Heart left ventricle (tissue), 16 donors: ENCODE results near the gene GRIN3B. TPM values are rescaled to one million over a fixed set of nuclear protein-coding genes. Genes with fewer than 3 reads are reported as not detected.

Source experiments
- ATAC-seq, 4 donors: fragments of 200-7000 bp; cut with Tn5 transposase; one replicate each; pipeline ENCODE4 v1.9.1; 2020 to 2022; ENCODE audit warnings: moderate library complexity in 4 of 4, mild to moderate bottlenecking in 3 of 4, moderate number of reproducible peaks in 1 of 4
- DNase-seq, 5 donors: peaks; one replicate each; pipeline ENCODE4 v3.0.0-alpha.2; 2020
- H3K27ac ChIP-seq, 12 donors: fragments of 200-600 bp; sonication (generic) in 4 of 12; one replicate each; pipeline versions ENCODE4 v1.5.0 to v1.8.0; 2016 to 2022; ENCODE audit warnings: mild to moderate bottlenecking in 2 of 12
- H3K27me3 ChIP-seq, 9 donors: fragments of 200-600 bp; sonication (generic) in 2 of 9; one replicate each; pipeline versions ENCODE4 v1.5.1 to v1.8.0; 2016 to 2022; ENCODE audit warnings: mild to moderate bottlenecking in 3 of 9
- H3K36me3 ChIP-seq, 9 donors: fragments of 200-600 bp; sonication (generic) in 2 of 9; one replicate each; pipeline versions ENCODE4 v1.5.0 to v1.8.0; 2018 to 2022; ENCODE audit warnings: mild to moderate bottlenecking in 2 of 9
- H3K4me1 ChIP-seq, 12 donors: fragments of 200-600 bp; sonication (generic) in 4 of 12; one replicate each; pipeline versions ENCODE4 v1.5.0 to v1.8.0; 2016 to 2022; ENCODE audit warnings: mild to moderate bottlenecking in 3 of 12
- H3K4me3 ChIP-seq, 12 donors: fragments of 200-600 bp; sonication (generic) in 4 of 12; one replicate each; pipeline versions ENCODE4 v1.5.0 to v1.8.0; 2017 to 2022; ENCODE audit warnings: mild to moderate bottlenecking in 9 of 12, moderate library complexity in 4 of 12
- H3K9me3 ChIP-seq, 12 donors: fragments of 200-600 bp; sonication (generic) in 4 of 12; one replicate each; pipeline versions ENCODE4 v1.5.0 to v1.8.0; 2016 to 2022; ENCODE audit warnings: mild to moderate bottlenecking in 1 of 12
- CTCF ChIP-seq, 12 donors: fragments of 200-600 bp; sonication (generic) in 4 of 12; IDR thresholded peaks; one replicate each; pipeline versions ENCODE4 v1.5.0 to v1.8.0; 2018 to 2022; ENCODE audit warnings: antibody characterized with exemption in 12 of 12, mild to moderate bottlenecking in 5 of 12
- POLR2A ChIP-seq, 2 donors: fragments of 450-650 bp; IDR thresholded peaks; one replicate each; pipeline ENCODE4 v1.6.1; 2017; ENCODE audit warnings: antibody characterized with exemption in 2 of 2, mild to moderate bottlenecking in 2 of 2, moderate library complexity in 2 of 2
- WGBS, 4 donors: extraction: QIAGEN DNeasy Blood & Tissue Kit in 2 of 4; methylation state at CpG; one replicate each; pipeline versions ENCODE4 v1.1.5 to v1.1.7; 2013 to 2018; 5-methylcytosine and 5-hydroxymethylcytosine counted together
- intact Hi-C, 10 donors: fragments of 100-400 bp; cut with DNase I; formaldehyde crosslinking; loops; one replicate each; pipeline versions ENCODE4 v1.11.1 to v1.14.2; 2022
- polyA plus RNA-seq, 2 donors: library from polyadenylated mRNA; stranded (reverse); fragments of 200-250 nt; gene quantifications; one replicate each; pipeline ENCODE4 v1.2.3, GENCODE V29; 2013
- total RNA-seq, 9 donors: library from RNA; depleted of rRNA in 2 of 9; stranded (reverse); fragments of >200 nt in 2 of 9; fragmentation: NEBNext Ultra II Directional in 3 of 9; extraction: Animal tissue kit (Norgen Biotek cat#: 25700) in 3 of 9; gene quantifications; one replicate each; pipeline versions ENCODE4 v1.1.0 to v1.2.4, GENCODE V29; 2016 to 2023
- donor health status: ischemic (EF 13 %, LVEDD 7.1; RV severe dilation, severe dysfunction).
- donor health status: healthy with polysubstance abuse.
- donor health status: DM: no; HTN: yes; CAD: no.
- donor health status: DM: no; HTN: no; CAD: no.
- donor health status: ischemic (EF 25% LVEDD 6.9; RV normal size, moderate dysfunction).
- donor health status: ischemic (EF 25% LVEDD 5.7; RV mildly dilated, moderate dysfunction).
- donor health status: healthy.
- donor health status: DM: yes; HTN: yes; CAD: no.
- donor health status: ischemic (EF 35%, LVEDD 5.7; RV mildly dilated, moderate dysfunction).
- donor health status: nonischemic (EF 11% LVEDD 7.7; RV severe dilation, severe dysfunction).
- donor health status: DM: yes; HTN: yes; CAD: no.
- donor health status: PGD.
- donor health status: ischemic (EF 29% LVEDD 5.4; RV normal size, mild dysfunction).
- donor health status: nonischemic (EF 23%, LVEDD 6.1; RV moderate dilation, normal function).

Gene GRIN3B
- total and polyA plus RNA-seq, 11 donors: 0.01 to 0.51 (median 0.09) TPM; not detected in 8

- ATAC-seq: no peak
- H3K27ac ChIP-seq: no peak overlapping the region
- H3K9me3 ChIP-seq: no peaks in the 10 kb centered on the region
- H3K27me3 ChIP-seq: no peaks in the 10 kb centered on the region
- peaks cover 0 to 3% (median 0%) of the 10 kb centered on the region in 12 donors for H3K4me1 ChIP-seq
- intact Hi-C loops: loop anchor here in 1 of 10 donors (2.0 kb wide), 1 partner anchor 88 kb away; no protein-coding TSS in a partner anchor
- TF ChIP-seq POLR2A (IDR thresholded peaks at IDR 0.05) (no peak), CTCF (IDR thresholded peaks at IDR 0.05) (no peak)
- peaks cover 0 to 11% (median 0%) of the 10 kb centered on the region in 9 donors for H3K36me3 ChIP-seq
- DNase-seq: no peak
- WGBS, 4 donors: 90 to 95% (median 92%) methylated on average over 66 to 77 of the region's 77 CpGs
- no peak overlapping the region for H3K4me3 ChIP-seq
Observed at GRCh38 chr19:1046836-1047695, 46.8 kb downstream of the GRIN3B start.

- H3K4me3 ChIP-seq: no peak overlapping the region
- peaks cover 0 to 11% (median 0%) of the 10 kb centered on the region in 9 donors for H3K36me3 ChIP-seq
- no peak for DNase-seq
- H3K9me3 ChIP-seq: no peaks in the 10 kb centered on the region
- ATAC-seq: no peak
- TF ChIP-seq CTCF (IDR thresholded peaks at IDR 0.05): no peak
- TF ChIP-seq POLR2A (IDR thresholded peaks at IDR 0.05): no peak
- intact Hi-C loops: loop anchor here in 1 of 10 donors (2.0 kb wide), 1 partner anchor 87 kb away; no protein-coding TSS in a partner anchor
- H3K27ac ChIP-seq: no peak overlapping the region
- no peaks in the 10 kb centered on the region for H3K4me1 ChIP-seq
- WGBS, 4 donors: 83 to 90% (median 90%) methylated on average over 11 to 20 of the region's 20 CpGs
- no peaks in the 10 kb centered on the region for H3K27me3 ChIP-seq
Observed at GRCh38 chr19:1047696-1048147, 47.5 kb downstream of the GRIN3B start.

- no peak for ATAC-seq
- H3K27me3 ChIP-seq: no peaks in the 10 kb centered on the region
- intact Hi-C loops: no loop called here
- TF ChIP-seq CTCF (IDR thresholded peaks at IDR 0.05) (no peak), POLR2A (IDR thresholded peaks at IDR 0.05) (no peak)
- H3K4me1 ChIP-seq: no peaks in the 10 kb centered on the region
- H3K9me3 ChIP-seq: no peaks in the 10 kb centered on the region
- H3K27ac ChIP-seq: no peak overlapping the region
- no peak for DNase-seq
- H3K36me3 ChIP-seq: peaks cover 0 to 13% (median 0%) of the 10 kb centered on the region in 9 donors
- 89 to 95% (median 91%) methylated on average over 14 to 17 of the region's 17 CpGs for WGBS, 4 donors
- no peak overlapping the region for H3K4me3 ChIP-seq
Observed at GRCh38 chr19:1049106-1049505, 48.9 kb downstream of the GRIN3B start.

GRCh38 chr19:1049800-1050199 is 49.6 kb downstream of the GRIN3B start:
- ATAC-seq (no peak), DNase-seq (no peak)
- Histone ChIP-seq H3K27me3 (no peaks in the 10 kb centered on the region), H3K4me3 (no peak overlapping the region), H3K4me1 (no peaks in the 10 kb centered on the region), H3K36me3 (peaks cover 0 to 16% (median 0%) of the 10 kb centered on the region in 9 donors), H3K9me3 (peaks cover 0 to 5% (median 0%) of the 10 kb centered on the region in 12 donors), H3K27ac (no peak overlapping the region)
- WGBS, 4 donors: 63 to 78% (median 66%) methylated on average over 4 to 11 of the region's 11 CpGs
- intact Hi-C loops: no loop called here
- TF ChIP-seq CTCF (IDR thresholded peaks at IDR 0.05) (no peak), POLR2A (IDR thresholded peaks at IDR 0.05) (no peak)
